HUES64 (cell line): ENCODE results near the gene RANBP3.
"Not testable (repeated sequence)": the region's sequence is repeated elsewhere in the genome, so short reads cannot be mapped to it uniquely, and the experiment has no call there.

Experiments used
- H3K27ac ChIP-seq: 2 replicates; pipeline ENCODE4 v1.7.0; 2013; ENCODE audit warnings: low read depth, low read length, inconsistent platforms
- H3K27me3 ChIP-seq: 2 replicates; pipeline ENCODE4 v1.6.1; 2013; ENCODE audit warnings: mild to moderate bottlenecking, low read length; ENCODE audit not compliant: insufficient read depth
- H3K36me3 ChIP-seq: 2 replicates; pipeline ENCODE4 v1.6.1; 2013; ENCODE audit warnings: mild to moderate bottlenecking, low read length; ENCODE audit not compliant: insufficient read depth
- H3K4me1 ChIP-seq: 2 replicates; pipeline ENCODE4 v1.6.1; 2013; ENCODE audit warnings: mild to moderate bottlenecking, low read length, moderate library complexity; ENCODE audit not compliant: insufficient read depth
- H3K4me3 ChIP-seq: 2 replicates; pipeline ENCODE4 v1.5.1; 2013; ENCODE audit warnings: mild to moderate bottlenecking, low read length, moderate library complexity
- H3K9ac ChIP-seq: 2 replicates; pipeline ENCODE4 v1.6.1; 2013; ENCODE audit warnings: mild to moderate bottlenecking, low read depth, low read length
- H3K9me3 ChIP-seq: 2 replicates; pipeline ENCODE4 v1.6.1; 2013; ENCODE audit warnings: low read depth, low read length; ENCODE audit not compliant: insufficient read depth
- WGBS: fragments of 150-250, 120-280 bp; methylation state at CpG from one replicate; pipeline ENCODE4 v1.1.7; 2013; ENCODE audit warnings: missing lambda C conversion rate; 5-methylcytosine and 5-hydroxymethylcytosine counted together

Gene RANBP3

DNA sequence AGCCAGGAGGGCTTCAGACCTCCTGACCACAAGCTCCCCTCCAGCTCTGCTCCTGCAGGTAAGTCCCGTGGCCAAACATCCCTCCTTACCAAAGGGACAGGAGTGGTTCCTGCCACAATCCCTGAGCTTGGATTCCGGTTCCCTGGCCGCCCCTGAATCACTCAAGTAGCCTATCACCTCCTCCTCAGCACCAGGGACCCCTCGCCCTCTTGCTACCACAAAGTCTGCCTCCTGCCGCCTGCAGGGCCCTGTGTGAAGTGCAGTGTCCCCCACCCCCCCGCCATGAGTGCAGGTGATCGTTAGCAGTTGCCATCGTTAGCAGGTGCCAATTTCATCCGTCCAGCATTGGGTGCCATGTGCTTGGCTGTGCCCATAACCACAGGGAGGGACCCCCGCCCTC, 40.8 kb upstream of the RANBP3 start:
- Histone ChIP-seq H3K9ac (no peak overlapping the region), H3K4me1 (no peaks in the 10 kb centered on the region), H3K36me3 (no peaks in the 10 kb centered on the region), H3K4me3 (no peak overlapping the region), H3K27ac (no peak overlapping the region), H3K9me3 (no peaks in the 10 kb centered on the region), H3K27me3 (no peaks in the 10 kb centered on the region)
- 62% methylated on average over 10 of the region's 10 CpGs for WGBS

DNA sequence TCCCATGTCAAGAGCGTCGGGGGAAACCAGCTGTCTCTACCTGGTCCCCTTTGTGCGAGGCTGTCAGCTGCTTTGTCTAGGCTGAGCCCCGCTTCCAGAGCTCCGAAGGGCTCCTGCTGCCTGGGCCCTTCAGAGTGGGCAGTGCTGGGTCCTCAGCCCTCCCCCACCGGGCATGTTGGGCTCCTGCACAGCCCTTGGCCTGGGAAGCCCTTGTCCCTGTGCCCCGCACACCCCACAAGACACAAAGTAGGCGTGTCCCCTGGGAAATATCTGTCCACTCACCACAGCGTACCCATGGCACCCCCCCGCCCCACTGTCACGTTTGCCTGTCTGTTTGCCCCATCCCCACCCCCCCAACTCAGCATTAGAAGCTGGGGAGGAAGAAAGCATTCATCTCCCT, 39.6 kb upstream of the RANBP3 start:
- H3K9ac ChIP-seq = no peak overlapping the region
- H3K9me3 ChIP-seq = no peaks in the 10 kb centered on the region
- no peak overlapping the region for H3K4me3 ChIP-seq
- no peaks in the 10 kb centered on the region for H3K4me1 ChIP-seq
- no peaks in the 10 kb centered on the region for H3K27me3 ChIP-seq
- H3K36me3 ChIP-seq = no peaks in the 10 kb centered on the region
- no peak overlapping the region for H3K27ac ChIP-seq
- WGBS = 93% methylated on average over 9 of the region's 11 CpGs

DNA sequence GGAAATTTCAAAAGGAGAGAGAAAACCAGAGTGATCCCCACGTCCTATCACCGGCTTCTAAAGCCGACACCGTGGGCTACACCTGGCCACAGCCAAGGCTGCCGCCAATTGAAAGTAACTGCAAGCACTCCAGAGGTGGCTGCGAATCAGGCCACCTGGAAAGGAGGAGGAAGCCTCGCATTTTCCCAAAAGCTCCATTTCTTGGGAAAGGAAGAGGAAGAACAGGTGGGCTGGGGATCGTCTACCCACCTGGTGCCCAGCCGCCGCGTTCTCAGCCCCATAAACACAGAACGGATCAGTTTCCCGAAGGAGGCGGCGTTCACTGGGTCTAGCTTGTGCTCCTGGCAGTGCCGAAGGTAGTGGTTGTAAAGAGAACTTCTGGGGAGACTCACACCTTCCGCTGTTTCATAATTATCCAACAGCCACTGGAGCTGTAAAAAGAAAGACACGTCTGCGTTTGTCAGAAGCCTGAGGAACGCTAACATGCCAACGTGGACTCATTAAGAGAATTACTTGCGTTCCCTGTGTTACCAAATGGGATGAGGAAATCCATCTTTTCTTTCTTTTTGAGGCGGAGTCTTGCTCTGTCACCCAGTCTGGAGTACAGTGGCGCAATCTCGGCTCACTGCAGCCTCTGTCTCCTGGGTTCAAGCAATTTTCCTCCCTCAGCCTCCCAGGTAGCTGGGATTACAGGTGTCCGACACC, 38.1 kb upstream of the RANBP3 start:
- Histone ChIP-seq H3K4me1 (no peaks in the 10 kb centered on the region), H3K36me3 (no peaks in the 10 kb centered on the region), H3K4me3 (no peak overlapping the region), H3K9ac (no peak overlapping the region), H3K9me3 (no peaks in the 10 kb centered on the region), H3K27ac (no peak overlapping the region), H3K27me3 (no peaks in the 10 kb centered on the region)
- WGBS = 93% methylated on average over 26 of the region's 26 CpGs

DNA sequence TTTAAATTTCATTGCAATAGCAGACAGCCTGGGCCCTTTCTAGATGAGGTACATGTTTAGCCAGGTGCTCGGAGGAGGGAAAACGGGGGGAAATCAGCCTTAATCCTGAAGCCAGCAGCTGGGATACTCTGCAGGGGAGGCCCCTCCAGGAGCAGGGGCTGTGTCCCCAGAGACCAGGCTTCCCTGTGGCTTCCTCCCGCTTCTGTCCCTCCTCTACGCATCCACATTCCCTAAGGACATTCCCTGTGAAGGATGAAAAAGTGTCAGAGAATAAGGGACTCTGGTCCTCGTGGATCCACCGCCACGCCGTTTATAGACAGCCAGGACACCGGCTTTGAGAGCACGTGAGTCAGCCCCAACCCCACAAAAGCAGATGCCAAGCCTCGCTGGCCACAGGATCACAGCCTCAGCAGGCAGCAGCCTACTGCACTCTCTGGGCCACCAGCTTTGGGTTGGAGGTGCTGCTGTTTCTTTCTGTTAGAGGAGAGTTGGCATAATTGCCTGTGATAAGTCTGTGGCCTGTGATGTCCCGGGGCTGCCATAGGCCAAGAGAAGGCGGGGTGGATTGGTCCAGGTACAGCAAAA, 36.7 kb upstream of the RANBP3 start:
- no peaks in the 10 kb centered on the region for H3K4me1 ChIP-seq
- no peak overlapping the region for H3K4me3 ChIP-seq
- no peak overlapping the region for H3K9ac ChIP-seq
- H3K36me3 ChIP-seq = no peaks in the 10 kb centered on the region
- no peaks in the 10 kb centered on the region for H3K27me3 ChIP-seq
- WGBS = 91% methylated on average over 12 of the region's 13 CpGs
- H3K9me3 ChIP-seq = no peaks in the 10 kb centered on the region
- no peak overlapping the region for H3K27ac ChIP-seq

DNA sequence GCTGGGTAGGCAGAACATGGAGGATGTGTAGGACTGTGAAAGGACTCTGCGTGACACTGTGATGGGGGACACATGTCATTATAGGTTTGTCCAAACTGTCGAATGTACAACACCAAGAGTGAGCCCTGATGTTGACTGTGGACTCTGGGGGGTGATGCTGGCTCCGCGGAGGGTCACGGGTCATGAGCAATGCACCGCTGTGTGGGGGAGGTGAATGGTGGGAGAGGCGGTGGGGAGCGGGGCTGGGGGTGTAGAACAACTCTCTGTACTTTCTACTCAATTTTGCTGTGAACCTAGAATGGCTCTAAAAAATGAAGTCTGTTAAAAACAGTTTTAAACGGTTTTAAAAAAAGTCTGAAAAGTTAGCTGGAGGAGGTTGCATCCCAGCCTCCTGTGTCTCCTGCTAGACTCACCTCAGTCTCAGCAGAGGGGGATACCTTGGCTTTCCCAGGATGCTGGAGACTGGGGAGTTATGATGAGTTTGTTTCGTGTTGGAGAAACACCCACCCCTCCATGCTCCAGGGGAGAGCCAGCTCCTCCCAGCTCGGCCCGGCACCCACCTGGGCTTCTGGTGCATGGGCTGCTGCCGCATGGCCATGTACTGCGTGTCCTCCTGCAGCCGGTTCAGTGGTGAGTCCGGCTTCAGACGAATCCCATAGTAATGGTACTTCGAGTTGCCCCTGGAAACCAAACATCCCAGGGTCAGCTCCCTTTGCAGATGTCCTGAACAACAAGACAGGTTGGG, 34.7 kb upstream of the RANBP3 start:
- Histone ChIP-seq H3K27me3 (no peaks in the 10 kb centered on the region), H3K9me3 (no peaks in the 10 kb centered on the region), H3K4me1 (no peaks in the 10 kb centered on the region), H3K9ac (no peak overlapping the region), H3K36me3 (no peaks in the 10 kb centered on the region), H3K4me3 (no peak overlapping the region), H3K27ac (no peak overlapping the region)
- WGBS = 87% methylated on average over 17 of the region's 18 CpGs

DNA sequence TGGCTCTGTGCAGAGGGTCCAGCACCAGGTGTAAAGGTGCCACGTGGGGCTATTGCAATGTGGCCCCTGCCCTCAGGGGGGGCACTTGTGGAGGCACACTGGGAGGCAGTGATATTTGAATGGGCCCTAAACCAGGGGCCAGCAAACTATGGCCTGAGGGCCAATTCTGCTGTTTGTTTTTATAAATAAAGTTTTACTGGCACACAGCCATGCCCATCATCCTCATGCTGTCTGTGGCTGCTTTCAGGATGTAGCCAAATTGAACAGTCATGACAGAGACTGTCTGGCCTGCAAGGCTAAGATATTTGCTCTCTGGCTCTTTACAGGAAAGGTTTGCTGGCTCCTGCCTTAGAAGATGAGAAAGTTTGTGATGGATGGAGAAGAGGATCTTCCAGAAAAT, 33.9 kb upstream of the RANBP3 start:
- no peaks in the 10 kb centered on the region for H3K36me3 ChIP-seq
- no peaks in the 10 kb centered on the region for H3K9me3 ChIP-seq
- no peak overlapping the region for H3K27ac ChIP-seq
- no peak overlapping the region for H3K4me3 ChIP-seq
- 78% methylated on average over 1 of the region's 1 CpG for WGBS
- no peaks in the 10 kb centered on the region for H3K4me1 ChIP-seq
- no peak overlapping the region for H3K9ac ChIP-seq
- H3K27me3 ChIP-seq = no peaks in the 10 kb centered on the region

DNA sequence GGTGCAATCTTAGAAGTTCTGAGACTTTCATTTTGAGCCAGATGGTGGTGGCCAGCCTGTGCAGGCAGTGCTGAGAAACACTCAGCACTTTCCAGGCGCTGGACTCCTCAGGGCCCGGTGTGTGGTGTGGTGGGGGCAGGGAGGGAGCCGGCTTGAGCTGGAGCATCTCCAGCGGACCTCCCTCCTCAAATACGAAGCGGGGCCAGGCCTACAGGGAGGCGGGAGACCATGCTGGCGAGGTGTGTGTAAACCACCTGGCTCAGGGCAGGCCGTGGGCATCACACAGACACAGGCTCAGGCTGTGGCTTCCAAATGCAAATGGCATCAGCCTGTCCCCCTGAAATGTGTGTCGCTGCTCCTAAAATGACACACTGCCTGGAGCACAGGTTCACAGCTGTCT, 33.3 kb upstream of the RANBP3 start:
- Histone ChIP-seq H3K27me3 (no peaks in the 10 kb centered on the region), H3K4me3 (no peak overlapping the region), H3K4me1 (no peaks in the 10 kb centered on the region), H3K36me3 (no peaks in the 10 kb centered on the region), H3K9ac (no peak overlapping the region), H3K27ac (no peak overlapping the region), H3K9me3 (no peaks in the 10 kb centered on the region)
- WGBS = 85% methylated on average over 10 of the region's 10 CpGs

DNA sequence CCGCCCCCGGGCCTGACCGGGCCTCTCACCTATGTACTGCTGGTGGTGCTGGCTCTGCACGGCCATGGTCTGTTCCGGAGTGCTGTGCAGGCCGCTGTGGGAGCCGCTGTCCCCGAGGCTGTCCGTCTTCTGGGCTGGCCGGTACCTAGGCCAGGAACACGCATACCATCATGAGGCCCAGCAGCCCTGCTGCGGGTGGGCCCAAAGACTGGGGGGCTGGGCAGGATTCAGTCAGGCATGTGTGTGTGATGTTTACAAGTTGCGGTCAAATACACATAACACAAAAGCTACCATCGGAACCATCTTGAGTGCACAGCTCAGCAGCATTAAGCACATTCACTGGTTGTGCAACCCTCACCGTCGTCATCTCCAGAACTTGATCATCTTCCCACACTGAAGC, 32.2 kb upstream of the RANBP3 start:
- Histone ChIP-seq H3K9ac (no peak overlapping the region), H3K4me1 (no peaks in the 10 kb centered on the region), H3K27ac (no peak overlapping the region), H3K4me3 (no peak overlapping the region), H3K9me3 (no peaks in the 10 kb centered on the region), H3K27me3 (no peaks in the 10 kb centered on the region), H3K36me3 (no peaks in the 10 kb centered on the region)
- WGBS = 94% methylated on average over 16 of the region's 16 CpGs

DNA sequence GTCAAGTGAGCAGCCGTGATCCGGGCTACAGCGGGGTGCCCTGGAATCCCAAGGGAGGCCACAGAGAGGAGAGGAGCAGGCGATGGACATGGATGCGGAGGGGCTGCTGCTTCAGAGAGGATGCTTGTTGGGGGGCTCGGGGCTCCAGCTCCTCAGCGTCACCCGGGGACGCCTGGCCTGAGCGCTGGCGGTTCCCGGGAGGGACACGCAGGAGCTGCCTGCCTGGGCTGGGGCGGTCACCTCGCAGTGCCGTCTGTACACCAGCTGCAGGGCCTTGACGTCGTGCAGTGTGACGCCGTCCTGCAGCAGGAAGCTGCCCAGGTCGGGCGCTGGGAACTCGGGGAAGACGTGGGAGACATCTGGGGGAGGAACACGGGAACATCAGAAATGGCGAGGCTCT, 29.9 kb upstream of the RANBP3 start:
- WGBS = 91% methylated on average over 26 of the region's 26 CpGs
- no peaks in the 10 kb centered on the region for H3K27me3 ChIP-seq
- no peak overlapping the region for H3K4me3 ChIP-seq
- no peaks in the 10 kb centered on the region for H3K36me3 ChIP-seq
- no peaks in the 10 kb centered on the region for H3K4me1 ChIP-seq
- H3K9me3 ChIP-seq = no peaks in the 10 kb centered on the region
- no peak overlapping the region for H3K27ac ChIP-seq
- no peak overlapping the region for H3K9ac ChIP-seq

DNA sequence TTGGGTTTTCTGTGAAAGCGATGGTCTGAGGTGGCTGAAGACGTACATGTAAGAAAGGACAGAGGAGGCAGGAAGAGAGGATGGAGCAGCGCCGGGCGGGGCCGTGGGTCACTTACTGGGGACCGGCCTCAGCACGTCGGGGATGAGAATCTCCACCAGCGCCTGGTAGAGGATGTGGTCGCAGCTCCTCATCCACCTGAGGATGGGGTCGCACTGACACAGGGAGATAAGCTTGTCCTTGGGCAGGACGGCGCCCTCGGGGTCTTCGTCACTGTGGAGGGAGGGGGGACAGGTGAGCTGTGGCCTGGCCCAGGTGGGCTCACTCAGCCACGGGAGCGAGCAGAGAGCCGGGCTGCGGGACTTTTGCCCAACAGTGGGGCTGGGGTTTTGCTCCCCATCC, 29.0 kb upstream of the RANBP3 start:
- 91% methylated on average over 20 of the region's 20 CpGs for WGBS
- Histone ChIP-seq H3K4me3 (no peak overlapping the region), H3K4me1 (no peaks in the 10 kb centered on the region), H3K27me3 (no peaks in the 10 kb centered on the region), H3K9ac (no peak overlapping the region), H3K27ac (no peak overlapping the region), H3K36me3 (no peaks in the 10 kb centered on the region), H3K9me3 (no peaks in the 10 kb centered on the region)

DNA sequence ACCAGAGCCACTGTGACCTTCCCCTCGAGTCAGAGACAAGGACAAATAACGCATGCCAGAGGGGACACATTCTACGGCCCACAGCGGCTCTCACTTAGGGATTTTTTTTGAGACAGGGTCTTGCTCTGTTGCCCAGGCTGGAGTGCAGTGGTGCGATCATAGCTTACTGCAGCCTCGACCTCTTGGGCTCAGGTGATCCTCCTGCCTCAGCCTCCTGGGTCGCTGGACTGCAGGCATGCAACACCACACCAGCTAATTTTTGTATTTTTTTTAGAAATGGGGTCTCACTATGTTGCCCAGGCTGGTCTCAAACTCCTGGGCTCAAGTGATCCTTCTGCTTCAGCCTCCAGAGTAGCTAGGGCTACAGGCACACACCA, 28.1 kb upstream of the RANBP3 start:
- not testable (repeated sequence) for H3K9ac ChIP-seq, H3K9me3 ChIP-seq, H3K36me3 ChIP-seq, H3K4me1 ChIP-seq, H3K27ac ChIP-seq, H3K4me3 ChIP-seq, H3K27me3 ChIP-seq
- WGBS = 95% methylated on average over 7 of the region's 7 CpGs
